ENCODE data around the gene MYF5.
A peak's percentile ranks its signal among the peaks of the same experiment; 100 is the strongest.

Gene MYF5

DNA sequence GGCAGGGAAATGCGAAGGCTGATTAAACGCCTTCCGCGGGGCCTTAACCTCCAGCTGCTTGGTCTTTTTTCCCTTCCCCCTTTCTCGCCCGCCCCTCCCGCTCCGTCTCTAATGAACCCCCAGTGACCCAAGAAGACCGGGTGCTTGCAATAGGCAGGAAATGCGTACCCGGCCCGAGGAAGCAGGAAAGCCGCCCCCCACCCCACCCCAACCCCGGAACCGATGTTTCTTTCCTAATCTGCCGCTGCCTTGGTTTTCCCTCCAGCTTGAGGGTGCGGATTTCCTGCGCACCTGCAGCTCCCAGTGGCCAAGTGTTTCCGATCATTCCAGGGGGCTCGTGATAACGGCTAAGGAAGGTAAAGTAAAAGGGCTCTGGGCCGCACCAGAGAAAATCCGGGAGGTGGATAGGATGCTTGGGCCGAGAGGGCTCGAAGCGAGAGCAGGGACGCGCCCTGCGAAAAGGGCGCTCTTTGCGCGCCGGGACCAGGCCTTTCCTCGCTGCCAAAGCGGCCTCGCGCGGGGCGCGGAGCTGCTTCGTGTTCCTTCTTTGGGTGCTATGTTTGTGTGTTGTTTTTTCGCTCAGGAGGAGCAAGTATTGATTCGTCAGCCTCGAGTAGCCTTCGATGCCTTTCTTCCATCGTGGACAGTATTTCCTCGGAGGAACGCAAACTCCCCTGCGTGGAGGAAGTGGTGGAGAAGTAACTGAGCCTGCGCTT is 8.3 kb upstream of the MYF5 start:
- H3K9ac ChIP-seq (ENCODE audit: low read depth, low read length): peak overlapping the region; percentile 9; the same call in 1 of the 2 replicates
- no peaks in the 10 kb centered on the region for H3K36me3 ChIP-seq (ENCODE audit: control insufficient read depth, insufficient read depth, low read length)
- H3K27me3 ChIP-seq (ENCODE audit: control insufficient read depth, insufficient read depth, low read length): peaks cover 100% of the 10 kb centered on the region
- H3K4me1 ChIP-seq (ENCODE audit: control insufficient read depth, insufficient read depth, low read length): peaks cover 48% of the 10 kb centered on the region
- no peaks in the 10 kb centered on the region for H3K9me3 ChIP-seq (ENCODE audit: control insufficient read depth, insufficient read depth, low read length)
- no peak overlapping the region for H3K27ac ChIP-seq (ENCODE audit: low read depth, low read length)
- peak overlapping the region; percentile 60 for H3K4me3 ChIP-seq (ENCODE audit: low read depth, low read length)

GRCh38 chr12:80708975-80709328 is 7.8 kb upstream of the MYF5 start:
- Histone ChIP-seq H3K27me3 (ENCODE audit: control insufficient read depth, insufficient read depth, low read length) (peaks cover 100% of the 10 kb centered on the region), H3K9me3 (ENCODE audit: control insufficient read depth, insufficient read depth, low read length) (no peaks in the 10 kb centered on the region), H3K4me1 (ENCODE audit: control insufficient read depth, insufficient read depth, low read length) (peaks cover 51% of the 10 kb centered on the region), H3K36me3 (ENCODE audit: control insufficient read depth, insufficient read depth, low read length) (no peaks in the 10 kb centered on the region), H3K27ac (ENCODE audit: low read depth, low read length) (no peak overlapping the region), H3K9ac (ENCODE audit: low read depth, low read length) (peak overlapping the region; percentile 9; the same call in 1 of the 2 replicates), H3K4me3 (ENCODE audit: low read depth, low read length) (peak overlapping the region; percentile 60)

GRCh38 chr12:80709811-80710726 is 6.6 kb upstream of the MYF5 start:
- H3K9me3 ChIP-seq (ENCODE audit: control insufficient read depth, insufficient read depth, low read length): no peaks in the 10 kb centered on the region
- H3K9ac ChIP-seq (ENCODE audit: low read depth, low read length): no peak overlapping the region
- H3K4me1 ChIP-seq (ENCODE audit: control insufficient read depth, insufficient read depth, low read length): peaks cover 60% of the 10 kb centered on the region
- peaks cover 95% of the 10 kb centered on the region for H3K27me3 ChIP-seq (ENCODE audit: control insufficient read depth, insufficient read depth, low read length)
- no peaks in the 10 kb centered on the region for H3K36me3 ChIP-seq (ENCODE audit: control insufficient read depth, insufficient read depth, low read length)
- H3K4me3 ChIP-seq (ENCODE audit: low read depth, low read length): peak overlapping the region; percentile 52
- no peak overlapping the region for H3K27ac ChIP-seq (ENCODE audit: low read depth, low read length)

GRCh38 chr12:80710727-80711449 is 5.8 kb upstream of the MYF5 start:
- H3K27ac ChIP-seq (ENCODE audit: low read depth, low read length): no peak overlapping the region
- H3K9me3 ChIP-seq (ENCODE audit: control insufficient read depth, insufficient read depth, low read length): no peaks in the 10 kb centered on the region
- peaks cover 68% of the 10 kb centered on the region for H3K4me1 ChIP-seq (ENCODE audit: control insufficient read depth, insufficient read depth, low read length)
- H3K4me3 ChIP-seq (ENCODE audit: low read depth, low read length): no peak overlapping the region
- no peaks in the 10 kb centered on the region for H3K36me3 ChIP-seq (ENCODE audit: control insufficient read depth, insufficient read depth, low read length)
- no peak overlapping the region for H3K9ac ChIP-seq (ENCODE audit: low read depth, low read length)
- H3K27me3 ChIP-seq (ENCODE audit: control insufficient read depth, insufficient read depth, low read length): peaks cover 95% of the 10 kb centered on the region

GRCh38 chr12:80711866-80712265 is 4.8 kb upstream of the MYF5 start:
- no peak overlapping the region for H3K27ac ChIP-seq (ENCODE audit: low read depth, low read length)
- H3K4me3 ChIP-seq (ENCODE audit: low read depth, low read length): no peak overlapping the region
- no peaks in the 10 kb centered on the region for H3K9me3 ChIP-seq (ENCODE audit: control insufficient read depth, insufficient read depth, low read length)
- no peak overlapping the region for H3K9ac ChIP-seq (ENCODE audit: low read depth, low read length)
- no peaks in the 10 kb centered on the region for H3K36me3 ChIP-seq (ENCODE audit: control insufficient read depth, insufficient read depth, low read length)
- peaks cover 76% of the 10 kb centered on the region for H3K4me1 ChIP-seq (ENCODE audit: control insufficient read depth, insufficient read depth, low read length)
- H3K27me3 ChIP-seq (ENCODE audit: control insufficient read depth, insufficient read depth, low read length): peaks cover 94% of the 10 kb centered on the region

- Histone ChIP-seq H3K4me3 (ENCODE audit: low read depth, low read length) (no peak overlapping the region), H3K36me3 (ENCODE audit: control insufficient read depth, insufficient read depth, low read length) (no peaks in the 10 kb centered on the region), H3K27ac (ENCODE audit: low read depth, low read length) (no peak overlapping the region), H3K9ac (ENCODE audit: low read depth, low read length) (no peak overlapping the region), H3K9me3 (ENCODE audit: control insufficient read depth, insufficient read depth, low read length) (no peaks in the 10 kb centered on the region), H3K27me3 (ENCODE audit: control insufficient read depth, insufficient read depth, low read length) (peaks cover 92% of the 10 kb centered on the region), H3K4me1 (ENCODE audit: control insufficient read depth, insufficient read depth, low read length) (peaks cover 72% of the 10 kb centered on the region)
These were observed 3.8 kb upstream of the MYF5 start for GRCh38 chr12:80712866-80713265.

DNA sequence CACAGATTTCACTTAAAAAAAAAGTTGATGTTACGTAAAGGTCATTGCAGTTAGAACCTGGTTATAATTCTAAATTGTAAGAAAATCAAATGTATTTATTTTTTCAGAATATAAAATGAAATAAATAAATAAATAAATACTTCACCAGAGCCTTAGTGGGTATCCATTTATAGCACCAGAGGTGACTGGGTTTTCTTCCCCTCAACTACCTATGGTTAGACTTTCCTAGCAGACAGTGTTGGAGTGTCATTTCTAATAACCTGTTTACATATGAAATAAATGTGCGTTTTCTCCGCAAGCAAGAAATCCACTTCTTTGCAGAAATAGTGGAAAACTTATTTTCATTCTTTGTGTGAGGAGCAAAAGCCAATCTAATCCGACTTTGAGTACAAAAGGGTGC is 3.3 kb upstream of the MYF5 start:
- Histone ChIP-seq H3K4me1 (ENCODE audit: control insufficient read depth, insufficient read depth, low read length) (peaks cover 70% of the 10 kb centered on the region), H3K27ac (ENCODE audit: low read depth, low read length) (no peak overlapping the region), H3K4me3 (ENCODE audit: low read depth, low read length) (peak overlapping the region; percentile 57), H3K9ac (ENCODE audit: low read depth, low read length) (no peak overlapping the region), H3K27me3 (ENCODE audit: control insufficient read depth, insufficient read depth, low read length) (peaks cover 87% of the 10 kb centered on the region), H3K36me3 (ENCODE audit: control insufficient read depth, insufficient read depth, low read length) (no peaks in the 10 kb centered on the region), H3K9me3 (ENCODE audit: control insufficient read depth, insufficient read depth, low read length) (no peaks in the 10 kb centered on the region)

- peak overlapping the region; percentile 57 for H3K4me3 ChIP-seq (ENCODE audit: low read depth, low read length)
- H3K4me1 ChIP-seq (ENCODE audit: control insufficient read depth, insufficient read depth, low read length): peaks cover 64% of the 10 kb centered on the region
- H3K9ac ChIP-seq (ENCODE audit: low read depth, low read length): no peak overlapping the region
- no peaks in the 10 kb centered on the region for H3K9me3 ChIP-seq (ENCODE audit: control insufficient read depth, insufficient read depth, low read length)
- no peaks in the 10 kb centered on the region for H3K36me3 ChIP-seq (ENCODE audit: control insufficient read depth, insufficient read depth, low read length)
- H3K27ac ChIP-seq (ENCODE audit: low read depth, low read length): peak overlapping the region; percentile 70
- H3K27me3 ChIP-seq (ENCODE audit: control insufficient read depth, insufficient read depth, low read length): peaks cover 81% of the 10 kb centered on the region
These were observed 2.7 kb upstream of the MYF5 start for GRCh38 chr12:80714055-80714454.

GRCh38 chr12:80714846-80715245 is 1.9 kb upstream of the MYF5 start:
- H3K9ac ChIP-seq (ENCODE audit: low read depth, low read length): no peak overlapping the region
- peaks cover 73% of the 10 kb centered on the region for H3K27me3 ChIP-seq (ENCODE audit: control insufficient read depth, insufficient read depth, low read length)
- H3K27ac ChIP-seq (ENCODE audit: low read depth, low read length): peak overlapping the region; percentile 11
- no peaks in the 10 kb centered on the region for H3K9me3 ChIP-seq (ENCODE audit: control insufficient read depth, insufficient read depth, low read length)
- H3K4me1 ChIP-seq (ENCODE audit: control insufficient read depth, insufficient read depth, low read length): peaks cover 56% of the 10 kb centered on the region
- peak overlapping the region; percentile 57 for H3K4me3 ChIP-seq (ENCODE audit: low read depth, low read length)
- no peaks in the 10 kb centered on the region for H3K36me3 ChIP-seq (ENCODE audit: control insufficient read depth, insufficient read depth, low read length)

DNA sequence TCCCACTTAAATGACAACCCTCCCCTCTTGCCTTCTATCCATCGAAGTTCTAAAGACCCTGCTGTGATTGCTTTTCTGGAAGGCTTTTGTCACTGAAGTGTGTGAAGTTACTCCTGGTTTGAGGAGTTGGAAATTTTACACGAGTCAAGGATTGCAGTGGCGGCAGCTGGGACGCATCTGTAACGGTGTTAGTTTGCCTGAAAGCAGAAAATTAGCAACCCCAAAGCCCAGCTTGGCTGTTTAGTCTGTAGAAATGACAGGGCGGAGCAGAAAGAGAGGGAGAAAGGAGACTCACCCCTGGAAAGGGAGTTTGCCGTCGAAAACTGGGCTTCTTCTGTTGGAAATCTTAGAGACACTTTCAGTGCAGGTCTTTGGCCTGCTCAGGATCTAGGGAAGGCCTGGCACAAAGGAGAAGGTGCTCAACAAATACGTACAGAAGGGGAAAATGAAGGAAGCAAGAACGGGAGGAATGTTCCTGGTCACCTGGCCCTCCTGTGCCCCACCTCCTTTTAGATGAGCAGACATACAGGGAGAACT is 931 bp upstream of the MYF5 start:
- no peaks in the 10 kb centered on the region for H3K36me3 ChIP-seq (ENCODE audit: control insufficient read depth, insufficient read depth, low read length)
- 0 out of 2 replicates have a peak overlapping the region, but pooled peaks have one; percentile 57 for H3K4me3 ChIP-seq (ENCODE audit: low read depth, low read length)
- H3K4me1 ChIP-seq (ENCODE audit: control insufficient read depth, insufficient read depth, low read length): peaks cover 48% of the 10 kb centered on the region
- no peaks in the 10 kb centered on the region for H3K9me3 ChIP-seq (ENCODE audit: control insufficient read depth, insufficient read depth, low read length)
- no peak overlapping the region for H3K27ac ChIP-seq (ENCODE audit: low read depth, low read length)
- H3K27me3 ChIP-seq (ENCODE audit: control insufficient read depth, insufficient read depth, low read length): peaks cover 64% of the 10 kb centered on the region
- no peak overlapping the region for H3K9ac ChIP-seq (ENCODE audit: low read depth, low read length)

Data from HUES48 (cell line).